ENCODE results near the gene RNF123.

- no peak for TF ChIP-seq POLR2A (IDR thresholded peaks at IDR 0.05; ENCODE audit: low read depth, low read length)
- no peak for TF ChIP-seq POLR2AphosphoS5 (IDR thresholded peaks at IDR 0.05; ENCODE audit: low read depth, low read length)
- no peak for TF ChIP-seq PAX5 (IDR thresholded peaks at IDR 0.05; ENCODE audit: insufficient read depth, low read length, severe bottlenecking)
- no peak for TF ChIP-seq SPI1 (IDR thresholded peaks at IDR 0.05; ENCODE audit: low read depth, low read length)
- TF ChIP-seq TAF1 (IDR thresholded peaks at IDR 0.05; ENCODE audit: low read depth, low read length), result no peak
- no peak for TF ChIP-seq POU2F2 (IDR thresholded peaks at IDR 0.05; ENCODE audit: low read depth, low read length)
Measured at GRCh38 chr3:49714728-49715550, 25.6 kb downstream of the RNF123 start.
